Stomach (tissue), 4 donors: ENCODE results near the gene SMARCD2.

Experiments used
- CTCF ChIP-seq, 7 experiments: fragments of 450-650 bp in 4 of 7; fragments of 200-600 bp in 3 of 7; sonication (generic) in 3 of 7; IDR thresholded peaks; one replicate each; pipeline ENCODE4 v1.5.1; 2016 to 2019; ENCODE audit warnings: antibody characterized with exemption in 7 of 7, control low read depth in 2 of 7, mild to moderate bottlenecking in 1 of 7
- EP300 ChIP-seq: sonication (generic); formaldehyde crosslinking; IDR thresholded peaks from one replicate; pipeline ENCODE4 v1.6.1; 2017; ENCODE audit warnings: antibody characterized with exemption
- POLR2A ChIP-seq, 4 donors: fragments of 450-650 bp; IDR thresholded peaks; one replicate each; pipeline ENCODE4 v1.6.1; 2016; ENCODE audit warnings: antibody characterized with exemption in 4 of 4, control low read depth in 2 of 4, mild to moderate bottlenecking in 1 of 4, moderate library complexity in 1 of 4
- POLR2AphosphoS5 ChIP-seq, 3 donors: sonication (generic); formaldehyde crosslinking; IDR thresholded peaks; one replicate each; pipeline ENCODE4 v1.6.1; 2016; ENCODE audit warnings: antibody characterized with exemption in 3 of 3

- TF ChIP-seq CTCF (IDR thresholded peaks at IDR 0.05), result no peak
- TF ChIP-seq POLR2A (IDR thresholded peaks at IDR 0.05), result no peak
- TF ChIP-seq POLR2AphosphoS5 (IDR thresholded peaks at IDR 0.05), result no peak
- TF ChIP-seq EP300, result no peak
Measured at GRCh38 chr17:63819585-63820537, 22.6 kb downstream of the SMARCD2 start.
